Neural progenitor cell (in vitro differentiated cells): ENCODE data around the gene YPEL2. TPM values are rescaled to one million over a fixed set of nuclear protein-coding genes. Genes with fewer than 3 reads are reported as not detected.

Experiments
- DNase-seq: peaks from one replicate; pipeline ENCODE4 v3.0.0-alpha.2; 2016; ENCODE audit warnings: low spot score
- H2AFZ ChIP-seq: fragments of 200-600 bp; sonication (generic); replicated peaks from 2 replicates; pipeline ENCODE4 v1.6.1; 2016; ENCODE audit warnings: antibody characterized with exemption
- H3F3A ChIP-seq: fragments of 200-600 bp; sonication (generic); 2 replicates; pipeline ENCODE4 v1.6.1; 2016; ENCODE audit warnings: antibody characterized with exemption, low read depth
- H3K27ac ChIP-seq: fragments of 200-600 bp; sonication (generic); 2 replicates; pipeline ENCODE4 v1.5.1; 2016; ENCODE audit warnings: mild to moderate bottlenecking
- H3K27me3 ChIP-seq: fragments of 200-600 bp; sonication (generic); 2 replicates; pipeline ENCODE4 v1.6.1; 2016; ENCODE audit warnings: mild to moderate bottlenecking, moderate library complexity
- H3K36me3 ChIP-seq: fragments of 200-600 bp; sonication (generic); 2 replicates; pipeline ENCODE4 v1.5.1; 2016
- H3K4me1 ChIP-seq: fragments of 200-600 bp; sonication (generic); 2 replicates; pipeline ENCODE4 v1.6.1; 2016; ENCODE audit warnings: mixed run types
- H3K4me2 ChIP-seq: fragments of 200-600 bp; sonication (generic); 2 replicates; pipeline ENCODE4 v1.6.1; 2016
- H3K4me3 ChIP-seq: fragments of 200-600 bp; sonication (generic); 2 replicates; pipeline ENCODE4 v1.5.1; 2016
- H3K79me2 ChIP-seq: fragments of 200-600 bp; sonication (generic); 2 replicates; pipeline ENCODE4 v1.6.1; 2016; ENCODE audit warnings: low read depth
- H3K9ac ChIP-seq: fragments of 200-600 bp; sonication (generic); 2 replicates; pipeline ENCODE4 v1.6.1; 2016
- H3K9me3 ChIP-seq: fragments of 200-600 bp; sonication (generic); 2 replicates; pipeline ENCODE4 v1.5.1; 2016; ENCODE audit warnings: low read depth
- H4K20me1 ChIP-seq: fragments of 200-600 bp; sonication (generic); 2 replicates; pipeline ENCODE4 v1.6.1; 2016; ENCODE audit warnings: low read depth
- H3K27ac Mint-ChIP-seq: 3 replicates; pipeline ENCODE4 v1.8.0; 2021; ENCODE audit warnings: mixed read lengths
- H3K27me3 Mint-ChIP-seq: 2 replicates; pipeline ENCODE4 v1.8.0; 2022; ENCODE audit warnings: low read depth, mild to moderate bottlenecking, inconsistent platforms, moderate library complexity, mixed read lengths; ENCODE audit not compliant: insufficient read depth
- H3K36me3 Mint-ChIP-seq: 3 replicates; pipeline ENCODE4 v1.8.0; 2021; ENCODE audit warnings: mixed read lengths
- H3K4me1 Mint-ChIP-seq: 3 replicates; pipeline ENCODE4 v1.8.0; 2021; ENCODE audit warnings: mixed read lengths
- H3K4me3 Mint-ChIP-seq: 3 replicates; pipeline ENCODE4 v1.8.0; 2021; ENCODE audit warnings: mild to moderate bottlenecking, moderate library complexity, mixed read lengths
- H3K9me3 Mint-ChIP-seq: 3 replicates; pipeline ENCODE4 v1.8.0; 2020; ENCODE audit warnings: mixed read lengths
- EZH2 ChIP-seq: fragments of 200-600 bp; sonication (generic); IDR thresholded peaks from 2 replicates; pipeline ENCODE4 v1.6.1; 2017; ENCODE audit warnings: antibody characterized with exemption, mild to moderate bottlenecking, moderate library complexity
- EZH2phosphoT487 ChIP-seq: fragments of 200-600 bp; sonication (generic); IDR thresholded peaks from 2 replicates; pipeline ENCODE4 v1.6.1; 2017; ENCODE audit warnings: antibody characterized with exemption
- total RNA-seq: library from RNA; depleted of rRNA; stranded (reverse); fragments of >200 nt; gene quantifications from 2 replicates; pipeline ENCODE4 v1.2.3, GENCODE V29; 2015; ENCODE audit warnings: low replicate concordance
- TF ChIP-seq, protein P1 (sequence below): fragments of 200-600 bp; sonication (generic); IDR thresholded peaks from 2 replicates; pipeline ENCODE4 v1.5.1; 2017; ENCODE audit warnings: antibody characterized with exemption, mild to moderate bottlenecking

Gene YPEL2
- total RNA-seq, 1 donor from 2014 or later = 38.0 TPM

GRCh38 chr17:59432657-59433056 is 101.2 kb downstream of the YPEL2 start:
- Histone ChIP-seq H3K4me3 (no peak overlapping the region), H2AFZ (no peak overlapping the region), H3K9ac (no peak overlapping the region), H3F3A (no peaks in the 10 kb centered on the region), H4K20me1 (no peaks in the 10 kb centered on the region), H3K9me3 (no peaks in the 10 kb centered on the region), H3K27me3 (no peaks in the 10 kb centered on the region), H3K27ac (no peak overlapping the region), H3K36me3 (no peaks in the 10 kb centered on the region), H3K4me1 (peaks cover 9% of the 10 kb centered on the region), H3K79me2 (no peaks in the 10 kb centered on the region), H3K4me2 (no peak overlapping the region)
- Mint-ChIP-seq H3K4me1 (peaks cover 15% of the 10 kb centered on the region), H3K36me3 (no peaks in the 10 kb centered on the region), H3K27ac (no peak overlapping the region), H3K4me3 (no peak overlapping the region), H3K9me3 (peaks cover 4% of the 10 kb centered on the region), H3K27me3 (no peaks in the 10 kb centered on the region)
- no peak for TF ChIP-seq EZH2phosphoT487
- TF ChIP-seq, protein P1, sequence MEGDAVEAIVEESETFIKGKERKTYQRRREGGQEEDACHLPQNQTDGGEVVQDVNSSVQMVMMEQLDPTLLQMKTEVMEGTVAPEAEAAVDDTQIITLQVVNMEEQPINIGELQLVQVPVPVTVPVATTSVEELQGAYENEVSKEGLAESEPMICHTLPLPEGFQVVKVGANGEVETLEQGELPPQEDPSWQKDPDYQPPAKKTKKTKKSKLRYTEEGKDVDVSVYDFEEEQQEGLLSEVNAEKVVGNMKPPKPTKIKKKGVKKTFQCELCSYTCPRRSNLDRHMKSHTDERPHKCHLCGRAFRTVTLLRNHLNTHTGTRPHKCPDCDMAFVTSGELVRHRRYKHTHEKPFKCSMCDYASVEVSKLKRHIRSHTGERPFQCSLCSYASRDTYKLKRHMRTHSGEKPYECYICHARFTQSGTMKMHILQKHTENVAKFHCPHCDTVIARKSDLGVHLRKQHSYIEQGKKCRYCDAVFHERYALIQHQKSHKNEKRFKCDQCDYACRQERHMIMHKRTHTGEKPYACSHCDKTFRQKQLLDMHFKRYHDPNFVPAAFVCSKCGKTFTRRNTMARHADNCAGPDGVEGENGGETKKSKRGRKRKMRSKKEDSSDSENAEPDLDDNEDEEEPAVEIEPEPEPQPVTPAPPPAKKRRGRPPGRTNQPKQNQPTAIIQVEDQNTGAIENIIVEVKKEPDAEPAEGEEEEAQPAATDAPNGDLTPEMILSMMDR = no peak
- no peak for TF ChIP-seq EZH2
- no peak for DNase-seq

GRCh38 chr17:59433586-59433985 is 102.1 kb downstream of the YPEL2 start:
- Histone ChIP-seq H3K4me2 (no peak overlapping the region), H3K4me1 (peaks cover 13% of the 10 kb centered on the region), H4K20me1 (no peaks in the 10 kb centered on the region), H3K4me3 (no peak overlapping the region), H3F3A (no peaks in the 10 kb centered on the region), H3K36me3 (no peaks in the 10 kb centered on the region), H3K27ac (no peak overlapping the region), H3K9ac (no peak overlapping the region), H3K27me3 (no peaks in the 10 kb centered on the region), H3K9me3 (no peaks in the 10 kb centered on the region), H3K79me2 (no peaks in the 10 kb centered on the region), H2AFZ (no peak overlapping the region)
- H3K27ac Mint-ChIP-seq = no peak overlapping the region
- peaks cover 4% of the 10 kb centered on the region for H3K9me3 Mint-ChIP-seq
- no peak overlapping the region for H3K4me3 Mint-ChIP-seq
- TF ChIP-seq EZH2 (no peak), EZH2phosphoT487 (no peak)
- TF ChIP-seq, protein P1 = no peak
- H3K27me3 Mint-ChIP-seq = no peaks in the 10 kb centered on the region
- no peak for DNase-seq
- H3K4me1 Mint-ChIP-seq = peaks cover 12% of the 10 kb centered on the region
- no peaks in the 10 kb centered on the region for H3K36me3 Mint-ChIP-seq

GRCh38 chr17:59434429-59434828 is 103.0 kb downstream of the YPEL2 start:
- Histone ChIP-seq H3K27ac (no peak overlapping the region), H4K20me1 (no peaks in the 10 kb centered on the region), H3K79me2 (no peaks in the 10 kb centered on the region), H2AFZ (no peak overlapping the region), H3K27me3 (no peaks in the 10 kb centered on the region), H3K4me1 (peaks cover 18% of the 10 kb centered on the region), H3K9ac (no peak overlapping the region), H3K4me2 (no peak overlapping the region), H3K4me3 (no peak overlapping the region), H3K36me3 (no peaks in the 10 kb centered on the region), H3F3A (no peaks in the 10 kb centered on the region), H3K9me3 (no peaks in the 10 kb centered on the region)
- DNase-seq = no peak
- Mint-ChIP-seq H3K27me3 (no peaks in the 10 kb centered on the region), H3K9me3 (peaks cover 4% of the 10 kb centered on the region), H3K4me3 (no peak overlapping the region), H3K27ac (no peak overlapping the region), H3K4me1 (peaks cover 16% of the 10 kb centered on the region), H3K36me3 (no peaks in the 10 kb centered on the region)
- TF ChIP-seq, protein P1 = no peak
- TF ChIP-seq EZH2 (no peak), EZH2phosphoT487 (no peak)
